Sigmoid colon (tissue), 7 donors: ENCODE results near the gene ASB16. TPM values are rescaled to one million over a fixed set of nuclear protein-coding genes. Genes with fewer than 3 reads are reported as not detected.

Experiments
- DNase-seq: peaks from one replicate; pipeline ENCODE4 v3.0.0-alpha.2; 2019
- H3K27ac ChIP-seq, 4 donors: fragments of 200-600 bp; sonication (generic); one replicate each; pipeline ENCODE4 v1.5.1; 2016 to 2019; ENCODE audit warnings: mild to moderate bottlenecking in 1 of 4
- H3K27me3 ChIP-seq, 3 donors: fragments of 200-600 bp; sonication (generic); one replicate each; pipeline ENCODE4 v1.5.1; 2019; ENCODE audit warnings: mild to moderate bottlenecking in 1 of 3
- H3K36me3 ChIP-seq, 4 donors: fragments of 200-600 bp; sonication (generic); one replicate each; pipeline ENCODE4 v1.5.1; 2016 to 2019
- H3K4me1 ChIP-seq, 4 donors: fragments of 200-600 bp; sonication (generic); one replicate each; pipeline ENCODE4 v1.5.1; 2017 to 2019
- H3K4me3 ChIP-seq, 4 donors: fragments of 200-600 bp; sonication (generic); one replicate each; pipeline ENCODE4 v1.5.1; 2017 to 2019; ENCODE audit warnings: mild to moderate bottlenecking in 2 of 4, moderate library complexity in 1 of 4
- H3K9me3 ChIP-seq, 4 donors: fragments of 200-600 bp in 3 of 4; sonication (generic) in 3 of 4; one replicate each; pipeline versions ENCODE4 v1.5.1 to v1.6.1; 2013 to 2019
- CTCF ChIP-seq, 4 experiments: fragments of 450-650 bp in 3 of 4; fragments of 200-600 bp in 1 of 4; IDR thresholded peaks; one replicate each; pipeline ENCODE4 v1.5.1; 2016 to 2019; ENCODE audit warnings: antibody characterized with exemption in 4 of 4, mild to moderate bottlenecking in 3 of 4, moderate library complexity in 2 of 4
- EP300 ChIP-seq, 4 donors: sonication (generic); formaldehyde crosslinking; IDR thresholded peaks; one replicate each; pipeline ENCODE4 v1.6.1; 2017; ENCODE audit warnings: antibody characterized with exemption in 4 of 4
- POLR2A ChIP-seq, 2 donors: fragments of 450-650 bp; IDR thresholded peaks; one replicate each; pipeline ENCODE4 v1.6.1; 2016; ENCODE audit warnings: antibody characterized with exemption in 2 of 2, mild to moderate bottlenecking in 2 of 2, moderate library complexity in 2 of 2
- POLR2AphosphoS5 ChIP-seq, 4 donors: sonication (generic); formaldehyde crosslinking; IDR thresholded peaks; one replicate each; pipeline ENCODE4 v1.6.1; 2017; ENCODE audit warnings: antibody characterized with exemption in 4 of 4
- WGBS, 2 donors: extraction: QIAGEN DNeasy Blood & Tissue Kit; methylation state at CpG; one replicate each; pipeline ENCODE4 v1.1.7; 2013; 5-methylcytosine and 5-hydroxymethylcytosine counted together
- intact Hi-C: fragments of 100-400 bp; cut with DNase I; formaldehyde crosslinking; loops from one replicate; pipeline ENCODE4 v1.15.1; 2023
- polyA plus RNA-seq, 3 donors: library from polyadenylated mRNA; stranded (reverse); fragments of 200-250 nt; gene quantifications; one replicate each; pipeline ENCODE4 v1.2.3, GENCODE V29; 2013
- total RNA-seq, 4 donors: library from RNA; depleted of rRNA; stranded (reverse); fragments of >200 nt; gene quantifications; one replicate each; pipeline ENCODE4 v1.1.0, GENCODE V29; 2016
- donor health status: healthy with polysubstance abuse.
- donor health status: Bipolar disorder and iron deficiency.
- donor health status: healthy.

ASB16 gene
- total and polyA plus RNA-seq, 7 donors = 0.19 to 4.2 (median 1.1) TPM; not detected in 2

GRCh38 chr17:44204441-44204882 lies 34.0 kb downstream of the ASB16 start:
- intact Hi-C loops = no loop called here
- H3K4me1 ChIP-seq = peaks cover 0 to 30% (median 10%) of the 10 kb centered on the region in 4 donors
- no peak overlapping the region for H3K27ac ChIP-seq
- TF ChIP-seq EP300 (IDR thresholded peaks at IDR 0.05) (no peak), POLR2AphosphoS5 (IDR thresholded peaks at IDR 0.05) (peak in 1 of 4 donors; percentile 5)
- no peaks in the 10 kb centered on the region for H3K9me3 ChIP-seq
- WGBS, 2 donors = 56 to 65% methylated on average over 5 of the region's 5 CpGs
- H3K4me3 ChIP-seq = no peak overlapping the region
- no peak for DNase-seq
- peaks cover 8 to 30% (median 28%) of the 10 kb centered on the region in 4 donors for H3K36me3 ChIP-seq
- H3K27me3 ChIP-seq = no peaks in the 10 kb centered on the region

- WGBS, 2 donors = 57 to 69% methylated on average over 13 of the region's 13 CpGs
- H3K27ac ChIP-seq = peak overlapping the region in 1 of 4 donors; percentile 17
- peaks cover 8 to 41% (median 33%) of the 10 kb centered on the region in 4 donors for H3K36me3 ChIP-seq
- TF ChIP-seq EP300 (IDR thresholded peaks at IDR 0.05) = no peak
- no peak for TF ChIP-seq CTCF (IDR thresholded peaks at IDR 0.05)
- H3K4me1 ChIP-seq = peaks cover 0 to 38% (median 18%) of the 10 kb centered on the region in 4 donors
- intact Hi-C loops = no loop called here
- no peak overlapping the region for H3K4me3 ChIP-seq
- H3K9me3 ChIP-seq = no peaks in the 10 kb centered on the region
- H3K27me3 ChIP-seq = no peaks in the 10 kb centered on the region
- DNase-seq = no peak
Measured at GRCh38 chr17:44205962-44206824, 35.7 kb downstream of the ASB16 start.

- Histone ChIP-seq H3K27me3 (no peaks in the 10 kb centered on the region), H3K36me3 (peaks cover 8 to 47% (median 36%) of the 10 kb centered on the region in 4 donors), H3K4me1 (peaks cover 0 to 41% (median 18%) of the 10 kb centered on the region in 4 donors), H3K4me3 (no peak overlapping the region), H3K9me3 (no peaks in the 10 kb centered on the region), H3K27ac (no peak overlapping the region)
- WGBS, 2 donors = 85 to 93% methylated on average over 6 of the region's 6 CpGs
- intact Hi-C loops = no loop called here
- DNase-seq = no peak
- TF ChIP-seq CTCF (IDR thresholded peaks at IDR 0.05) (no peak), EP300 (IDR thresholded peaks at IDR 0.05) (no peak), POLR2A (IDR thresholded peaks at IDR 0.05) (no peak), POLR2AphosphoS5 (IDR thresholded peaks at IDR 0.05) (no peak)
Measured at GRCh38 chr17:44206825-44207155, 36.3 kb downstream of the ASB16 start.

GRCh38 chr17:44207319-44207718 lies 36.8 kb downstream of the ASB16 start:
- Histone ChIP-seq H3K36me3 (peaks cover 8 to 47% (median 36%) of the 10 kb centered on the region in 4 donors), H3K9me3 (no peaks in the 10 kb centered on the region), H3K27ac (no peak overlapping the region), H3K4me3 (no peak overlapping the region), H3K4me1 (peaks cover 0 to 44% (median 18%) of the 10 kb centered on the region in 4 donors), H3K27me3 (no peaks in the 10 kb centered on the region)
- WGBS, 2 donors = 86 to 88% methylated on average over 17 of the region's 17 CpGs
- no peak for DNase-seq
- intact Hi-C loops = no loop called here
- TF ChIP-seq POLR2A (IDR thresholded peaks at IDR 0.05) (no peak), POLR2AphosphoS5 (IDR thresholded peaks at IDR 0.05) (no peak), CTCF (IDR thresholded peaks at IDR 0.05) (no peak), EP300 (IDR thresholded peaks at IDR 0.05) (no peak)

GRCh38 chr17:44207743-44208142 lies 37.2 kb downstream of the ASB16 start:
- peaks cover 0 to 48% (median 18%) of the 10 kb centered on the region in 4 donors for H3K4me1 ChIP-seq
- no peak for DNase-seq
- 90 to 91% methylated on average over 5 of the region's 5 CpGs for WGBS, 2 donors
- intact Hi-C loops = no loop called here
- no peak for TF ChIP-seq EP300 (IDR thresholded peaks at IDR 0.05)
- no peak for TF ChIP-seq CTCF (IDR thresholded peaks at IDR 0.05)
- TF ChIP-seq POLR2A (IDR thresholded peaks at IDR 0.05) = no peak
- TF ChIP-seq POLR2AphosphoS5 (IDR thresholded peaks at IDR 0.05) = no peak
- peaks cover 8 to 47% (median 36%) of the 10 kb centered on the region in 4 donors for H3K36me3 ChIP-seq
- no peaks in the 10 kb centered on the region for H3K27me3 ChIP-seq
- no peaks in the 10 kb centered on the region for H3K9me3 ChIP-seq
- H3K27ac ChIP-seq = no peak overlapping the region
- no peak overlapping the region for H3K4me3 ChIP-seq
